T47D (cell line): ENCODE measurements around the gene CPS1.

Source experiments
- DNase-seq, 2 experiments: peaks; one replicate each; pipeline versions ENCODE4 v3.0.0 to v3.0.0-alpha.2; 2011 to 2012; ENCODE audit warnings: low read depth in 1 of 2, low spot score in 1 of 2
- JUND ChIP-seq: IDR thresholded peaks from 2 replicates; pipeline ENCODE4 v1.6.1; 2012; ENCODE audit warnings: low read depth
- in situ Hi-C: cut with HindIII; loops from 2 replicates; pipeline ENCODE4 v1.10.0; 2016; ENCODE audit warnings: low sequenced_read_pairs, low pct_unique_long_range_greater_than_20kb

CPS1 gene

DNA sequence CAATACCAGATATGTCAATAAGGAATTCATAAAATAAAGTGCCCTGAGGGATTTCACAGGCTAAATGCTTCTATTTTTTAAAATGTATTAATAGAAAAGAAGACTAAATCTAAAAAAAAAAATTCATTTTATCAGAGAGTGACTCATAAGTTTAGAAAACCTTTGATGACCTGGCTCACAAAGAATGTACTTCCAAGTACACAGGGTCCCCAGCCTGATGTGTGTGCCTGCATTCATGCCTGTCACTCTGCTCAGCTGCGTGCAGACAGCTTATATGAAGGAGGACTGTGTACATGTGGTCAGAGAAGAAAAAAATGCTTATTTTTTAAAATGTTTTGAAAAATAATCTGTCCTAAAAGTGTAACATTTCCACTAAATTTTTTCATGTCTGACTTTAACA, 3.0 kb upstream of the CPS1 start:
- in situ Hi-C loops, result no loop called here
- no peak for TF ChIP-seq JUND
- DNase-seq, result no peak

DNA sequence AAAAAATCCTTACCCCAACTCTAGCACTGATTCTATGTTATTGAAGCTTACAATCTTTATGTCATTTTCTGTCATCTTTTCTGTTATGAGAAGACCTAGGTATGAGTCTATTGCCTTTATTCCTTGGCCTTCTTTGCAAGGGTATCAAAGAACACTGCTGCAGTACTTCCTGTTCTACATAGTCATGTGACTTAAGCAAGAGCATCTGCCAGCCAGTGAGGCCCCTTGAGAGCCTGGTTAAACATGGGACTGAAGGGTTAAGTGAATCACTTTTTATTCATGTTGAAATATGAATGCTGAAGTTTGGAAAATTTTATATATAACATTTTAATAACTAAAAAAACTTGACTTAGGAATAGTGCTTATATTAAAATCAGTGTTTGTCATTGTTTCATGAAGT, 844 bp upstream of the CPS1 start:
- TF ChIP-seq JUND, result no peak
- in situ Hi-C loops, result no loop called here
- no peak for DNase-seq

DNA sequence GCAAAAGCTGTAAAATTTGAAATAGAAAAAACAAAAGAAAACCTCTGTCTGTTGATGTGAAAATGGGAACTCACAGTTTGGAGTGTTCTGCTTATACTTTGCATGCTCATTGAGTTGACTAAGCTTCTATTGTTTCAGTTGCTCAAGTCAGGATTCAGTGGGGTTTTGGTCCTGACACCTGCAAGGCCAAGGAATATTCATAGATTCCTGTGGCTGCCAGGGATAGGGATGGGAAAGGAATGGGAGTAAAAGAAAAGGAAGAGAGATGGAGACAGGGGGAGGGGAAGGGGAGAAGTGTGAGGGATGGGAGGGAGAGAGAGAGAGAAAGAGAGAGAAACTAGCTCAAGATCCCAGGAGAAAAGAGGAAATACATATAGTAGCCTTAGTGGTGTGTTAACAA, 1.3 kb downstream of the CPS1 start:
- TF ChIP-seq JUND, result no peak
- in situ Hi-C loops, result no loop called here
- no peak for DNase-seq

DNA sequence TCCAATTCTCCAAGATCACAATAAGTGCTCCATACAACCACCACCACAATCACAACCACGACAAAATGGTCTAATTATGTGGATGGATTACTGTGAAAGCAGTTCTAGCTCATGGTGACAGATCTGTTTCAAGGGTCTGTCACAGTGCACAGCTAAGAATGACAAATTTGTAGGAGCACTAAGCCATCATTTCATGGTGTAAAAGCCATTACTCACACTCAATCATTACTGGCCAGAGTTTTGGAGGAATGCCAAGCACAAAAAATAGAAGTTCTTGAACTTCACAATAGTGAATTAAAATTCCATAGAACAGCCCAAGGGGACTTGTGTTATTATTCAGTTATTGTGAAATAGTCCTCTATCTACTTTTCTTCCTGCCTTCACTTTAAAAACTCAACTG, 2.3 kb downstream of the CPS1 start:
- no peak for TF ChIP-seq JUND
- in situ Hi-C loops, result no loop called here
- no peak for DNase-seq

DNA sequence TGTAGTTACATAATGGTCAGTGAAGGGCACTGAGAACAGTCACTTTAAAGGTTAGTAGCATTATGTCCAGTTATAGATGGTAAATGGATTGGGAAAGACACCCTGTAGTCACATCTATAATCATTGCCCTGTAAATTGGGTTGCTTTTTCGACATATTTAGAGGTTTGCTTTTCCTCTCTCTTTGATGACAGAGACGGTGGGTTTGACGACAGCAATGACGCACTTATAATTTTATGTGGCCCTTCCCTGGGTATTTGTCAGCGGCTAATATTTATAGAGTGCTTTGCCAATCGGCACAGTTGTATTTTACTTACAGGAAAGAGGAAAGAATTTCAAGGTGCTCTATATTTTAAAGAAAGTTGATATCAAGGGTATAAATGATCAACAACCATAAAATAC, 2.8 kb downstream of the CPS1 start:
- DNase-seq, result no peak
- no peak for TF ChIP-seq JUND
- in situ Hi-C loops, result no loop called here

DNA sequence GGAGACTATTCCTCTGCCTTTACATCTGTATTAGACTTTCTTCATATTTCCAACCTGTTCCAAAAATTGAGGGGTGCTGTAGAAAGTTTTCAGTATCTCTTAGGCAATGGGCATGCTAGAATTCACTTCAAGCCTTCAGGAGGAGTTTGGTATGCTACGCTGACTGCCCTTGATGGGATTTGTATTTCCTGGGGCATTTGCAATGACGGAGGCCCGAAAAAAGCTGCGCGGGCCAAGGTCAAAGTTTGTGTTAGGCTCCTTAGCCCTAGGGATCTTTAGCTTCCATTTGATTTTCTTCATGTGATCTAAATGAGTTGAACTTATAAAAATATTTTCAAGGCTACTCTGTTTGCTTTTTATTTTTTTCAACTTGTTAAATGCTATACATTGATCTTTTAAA, 5.1 kb downstream of the CPS1 start:
- TF ChIP-seq JUND, result no peak
- in situ Hi-C loops, result no loop called here
- no peak for DNase-seq

DNA sequence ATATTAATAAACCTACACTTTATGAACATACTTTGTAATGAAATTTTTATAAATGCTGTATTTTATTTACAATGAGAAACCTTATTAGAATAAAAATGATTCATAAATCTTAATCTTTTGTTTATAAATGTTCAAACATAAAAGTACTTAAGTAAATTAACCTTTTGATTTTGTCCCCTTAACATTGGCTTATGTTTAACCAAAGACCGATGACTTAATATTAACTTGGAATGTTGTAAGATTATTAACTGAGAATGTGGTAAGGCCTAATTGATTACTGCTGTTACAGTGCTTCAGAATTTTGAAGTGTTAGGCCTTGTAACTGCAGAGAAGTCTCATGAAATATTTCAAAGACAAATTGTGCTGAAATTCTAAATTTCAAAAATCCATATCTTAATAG, 5.7 kb downstream of the CPS1 start:
- TF ChIP-seq JUND, result no peak
- in situ Hi-C loops, result no loop called here
- DNase-seq, result no peak

DNA sequence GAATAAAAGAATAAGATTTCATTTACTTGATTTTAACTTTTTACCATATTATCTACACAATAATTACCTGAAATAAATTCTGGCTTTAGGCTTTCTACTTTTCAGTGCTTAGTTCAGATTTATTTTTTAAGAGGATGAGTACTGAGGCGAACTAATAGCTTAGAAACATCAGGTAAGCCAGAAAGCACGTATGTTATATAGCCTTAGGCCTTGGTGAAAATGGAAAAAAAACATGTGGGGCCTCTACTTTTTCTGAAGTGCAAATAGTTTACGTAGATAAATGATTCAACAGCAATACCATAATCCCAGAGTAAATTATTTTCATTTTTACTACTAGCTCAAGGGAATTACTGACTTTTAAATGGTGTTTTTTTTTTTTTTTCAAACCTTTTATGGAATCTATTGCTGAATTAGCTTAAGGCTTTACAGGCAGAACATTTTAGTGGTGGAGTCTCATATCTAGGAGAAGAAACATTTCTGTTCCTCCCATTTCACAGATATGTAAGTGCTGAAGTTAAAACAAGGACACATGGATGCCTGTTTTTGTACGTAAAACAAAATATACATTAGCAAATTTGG, 6.2 kb downstream of the CPS1 start:
- TF ChIP-seq JUND, result no peak
- DNase-seq, result no peak
- in situ Hi-C loops, result no loop called here

DNA sequence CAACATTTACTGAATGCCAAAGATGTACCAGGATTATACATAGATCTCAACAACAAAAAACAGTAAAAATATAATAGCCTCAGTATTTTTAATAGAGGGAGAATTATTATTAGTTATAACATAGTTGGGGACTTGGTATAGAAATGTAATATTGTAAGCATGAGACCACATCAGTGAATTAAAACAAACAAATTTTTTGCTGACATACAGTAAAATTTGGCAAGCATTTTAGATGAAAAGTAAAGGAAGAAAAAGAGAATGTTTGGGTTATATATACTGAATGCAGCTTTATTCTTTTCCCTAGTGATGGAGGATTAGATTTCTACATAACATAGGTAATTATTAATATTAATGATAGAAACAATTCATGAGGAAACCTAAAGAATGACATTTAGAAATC, 10.9 kb downstream of the CPS1 start:
- DNase-seq, result no peak
- no peak for TF ChIP-seq JUND
- in situ Hi-C loops, result no loop called here

DNA sequence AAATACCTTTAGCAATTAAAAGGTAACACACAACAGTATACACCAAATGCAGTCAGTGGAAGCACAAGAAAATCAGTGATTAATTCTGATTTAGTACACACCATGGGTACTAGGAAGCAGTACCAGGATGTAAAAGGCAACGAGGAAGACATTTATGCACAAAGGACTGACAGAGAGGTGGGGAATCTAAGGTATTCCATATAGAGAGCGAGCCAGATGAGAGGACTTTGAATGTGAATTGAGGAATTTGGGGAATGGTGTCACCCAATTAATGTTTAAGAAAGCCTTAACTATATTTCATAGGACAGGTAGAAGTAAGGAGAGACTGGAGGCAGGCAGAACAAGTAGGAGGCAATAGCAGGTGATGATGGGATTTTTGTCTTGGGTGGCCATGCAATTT, 11.7 kb downstream of the CPS1 start:
- no peak for TF ChIP-seq JUND
- DNase-seq, result no peak
- in situ Hi-C loops, result no loop called here

DNA sequence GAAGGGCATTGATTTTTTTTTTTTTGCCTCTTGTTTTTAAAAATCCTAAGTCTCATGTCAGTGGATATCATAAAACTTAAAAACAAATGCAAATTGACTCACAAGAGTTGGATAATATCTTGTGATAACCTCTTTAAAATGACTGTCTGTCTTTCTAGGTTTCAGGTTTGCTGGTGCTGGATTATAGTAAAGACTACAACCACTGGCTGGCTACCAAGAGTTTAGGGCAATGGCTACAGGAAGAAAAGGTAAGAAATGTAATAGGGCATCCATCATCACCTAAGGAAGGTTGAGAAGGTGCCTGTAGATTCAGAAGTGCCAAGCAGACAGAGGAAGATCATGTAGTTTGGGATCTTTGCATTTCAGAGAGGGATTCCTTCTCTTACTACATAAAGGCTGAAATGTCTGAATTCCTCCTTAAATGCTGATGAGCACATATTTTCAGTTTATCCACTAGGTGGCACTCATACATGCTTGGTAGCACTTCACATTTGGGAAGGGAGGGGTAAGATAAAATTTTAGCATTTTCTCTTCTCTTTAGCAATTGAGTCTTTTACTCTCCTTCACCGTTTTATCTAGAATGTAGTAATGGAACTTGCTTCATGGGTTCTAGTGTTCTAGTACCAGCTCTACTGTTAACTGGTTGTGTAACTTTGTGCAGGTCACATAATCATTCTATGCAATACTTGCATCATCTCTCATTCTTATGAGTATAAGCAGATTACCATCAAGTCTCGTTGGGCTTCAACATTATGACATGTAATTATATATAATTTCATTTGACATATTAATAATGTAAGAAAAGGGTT, 21.1 kb downstream of the CPS1 start:
- in situ Hi-C loops, result no loop called here
- peak; percentile 7 to 57 for DNase-seq
- no peak for TF ChIP-seq JUND

DNA sequence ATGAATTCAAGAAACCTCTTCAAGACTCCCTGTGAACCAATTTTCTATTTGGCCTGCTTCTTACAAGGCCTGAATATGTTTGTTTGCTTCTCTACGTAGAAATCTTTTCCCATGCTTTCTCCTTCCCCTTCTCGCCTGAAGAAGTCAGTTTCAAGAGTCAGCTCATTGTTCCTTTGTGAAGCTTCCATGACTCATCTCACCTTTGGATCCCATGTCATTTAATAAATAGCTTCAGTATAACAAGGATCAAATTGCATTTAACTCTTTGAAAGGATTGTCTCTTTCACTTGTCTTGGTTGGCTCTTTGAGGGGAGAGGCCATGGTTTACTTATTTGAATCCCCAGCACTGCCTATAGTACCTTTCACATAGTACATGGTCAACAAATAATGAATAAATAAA, 28.4 kb downstream of the CPS1 start:
- DNase-seq, result no peak
- in situ Hi-C loops, result no loop called here
- TF ChIP-seq JUND, result no peak

DNA sequence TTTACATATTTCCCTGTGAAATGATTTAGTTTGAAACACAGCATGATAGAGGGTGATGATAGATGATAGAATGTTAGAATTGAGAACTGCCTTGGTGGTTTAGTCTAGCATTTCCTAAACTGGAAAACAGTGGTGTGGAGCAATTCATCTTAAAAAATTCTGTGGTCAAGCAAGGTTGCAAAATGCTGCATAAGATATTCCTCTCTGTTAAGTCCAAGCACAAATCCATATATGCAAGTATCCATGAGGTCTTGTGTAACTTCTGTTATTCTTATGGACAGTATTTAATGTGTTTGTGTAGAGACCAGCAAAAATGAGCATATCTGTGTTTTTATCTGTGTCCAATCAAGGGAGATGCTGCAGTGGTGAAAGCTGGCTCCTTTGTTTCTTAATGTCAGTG, 30.0 kb downstream of the CPS1 start:
- in situ Hi-C loops, result no loop called here
- no peak for DNase-seq

DNA sequence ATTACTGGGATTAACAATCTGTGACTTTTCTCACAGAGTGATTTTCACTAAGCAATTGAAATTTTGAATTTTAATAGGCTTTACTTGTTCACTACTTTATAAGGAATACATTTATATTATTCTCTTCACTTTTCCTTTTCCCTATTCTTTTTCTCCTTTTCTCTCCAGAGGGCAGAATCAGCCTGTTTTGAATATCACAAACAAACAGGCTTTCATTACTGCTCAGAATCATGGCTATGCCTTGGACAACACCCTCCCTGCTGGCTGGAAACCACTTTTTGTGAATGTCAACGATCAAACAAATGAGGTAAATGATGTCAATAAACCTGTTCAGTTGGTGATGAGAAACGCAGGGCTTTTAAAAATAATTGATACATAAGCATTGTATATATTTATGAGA, 35.3 kb downstream of the CPS1 start:
- no peak for TF ChIP-seq JUND
- in situ Hi-C loops, result no loop called here

More for the DNA sequence above, 30.0 kb downstream of the CPS1 start:
- TF ChIP-seq JUND, result no peak

More for the DNA sequence above, 35.3 kb downstream of the CPS1 start:
- no peak for DNase-seq
